ENCODE data around the gene EPAS1. TPM values are rescaled to one million over a fixed set of nuclear protein-coding genes. Genes with fewer than 3 reads are reported as not detected.

Gene EPAS1
- total and polyA plus RNA-seq, 8 donors = 35.6 to 165 (median 76.0) TPM

DNA sequence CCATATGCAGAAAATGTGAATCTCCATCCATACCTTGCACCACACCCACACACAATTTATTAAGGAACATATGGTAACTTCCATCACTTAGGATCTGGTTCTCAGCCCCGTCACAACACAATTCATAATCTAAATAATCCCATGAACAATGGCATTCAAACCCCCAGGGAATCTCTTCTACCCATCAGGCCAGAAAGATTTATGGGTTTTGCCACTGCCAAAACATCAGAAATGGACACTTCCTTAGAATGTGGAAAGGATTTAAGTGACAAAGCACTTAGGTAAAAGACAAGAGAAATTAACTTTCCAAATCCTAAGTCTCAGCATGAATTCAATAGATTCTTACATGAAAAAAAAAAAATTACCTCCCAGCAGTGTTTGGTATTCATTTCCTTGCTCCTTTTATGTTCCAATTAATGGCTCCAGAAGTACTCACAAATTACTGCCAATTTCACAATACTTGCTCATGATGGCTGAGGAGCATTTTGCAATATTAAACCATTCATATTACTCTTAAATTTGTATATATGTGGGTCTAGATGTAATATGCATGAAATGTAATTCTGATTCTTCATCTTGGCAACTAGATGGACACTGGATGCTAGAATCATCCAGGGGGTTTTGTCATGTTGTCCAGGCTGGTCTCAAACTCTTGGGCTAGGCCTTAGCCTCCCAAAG, 125.6 kb downstream of the EPAS1 start:
- intact Hi-C loops (cut with DNase I) = no loop called here
- Histone ChIP-seq H3K36me3 (no peaks in the 10 kb centered on the region), H3K4me3 (no peak overlapping the region), H3K4me1 (no peaks in the 10 kb centered on the region), H3K27me3 (no peaks in the 10 kb centered on the region), H3K9me3 (no peaks in the 10 kb centered on the region), H3K27ac (no peak overlapping the region)
- ATAC-seq (no peak), DNase-seq (no peak), FAIRE-seq (no peak)
- 91 to 92% methylated on average over 1 of the region's 1 CpG for WGBS, 2 donors
- TF ChIP-seq, protein P1, sequence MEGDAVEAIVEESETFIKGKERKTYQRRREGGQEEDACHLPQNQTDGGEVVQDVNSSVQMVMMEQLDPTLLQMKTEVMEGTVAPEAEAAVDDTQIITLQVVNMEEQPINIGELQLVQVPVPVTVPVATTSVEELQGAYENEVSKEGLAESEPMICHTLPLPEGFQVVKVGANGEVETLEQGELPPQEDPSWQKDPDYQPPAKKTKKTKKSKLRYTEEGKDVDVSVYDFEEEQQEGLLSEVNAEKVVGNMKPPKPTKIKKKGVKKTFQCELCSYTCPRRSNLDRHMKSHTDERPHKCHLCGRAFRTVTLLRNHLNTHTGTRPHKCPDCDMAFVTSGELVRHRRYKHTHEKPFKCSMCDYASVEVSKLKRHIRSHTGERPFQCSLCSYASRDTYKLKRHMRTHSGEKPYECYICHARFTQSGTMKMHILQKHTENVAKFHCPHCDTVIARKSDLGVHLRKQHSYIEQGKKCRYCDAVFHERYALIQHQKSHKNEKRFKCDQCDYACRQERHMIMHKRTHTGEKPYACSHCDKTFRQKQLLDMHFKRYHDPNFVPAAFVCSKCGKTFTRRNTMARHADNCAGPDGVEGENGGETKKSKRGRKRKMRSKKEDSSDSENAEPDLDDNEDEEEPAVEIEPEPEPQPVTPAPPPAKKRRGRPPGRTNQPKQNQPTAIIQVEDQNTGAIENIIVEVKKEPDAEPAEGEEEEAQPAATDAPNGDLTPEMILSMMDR (IDR thresholded peaks at IDR 0.05) = no peak

- DNase-seq = no peak
- no peak for ATAC-seq
- FAIRE-seq = no peak
- Histone ChIP-seq H3K36me3 (no peaks in the 10 kb centered on the region), H3K4me3 (no peak overlapping the region), H3K9me3 (no peaks in the 10 kb centered on the region), H3K27me3 (no peaks in the 10 kb centered on the region), H3K4me1 (no peaks in the 10 kb centered on the region), H3K27ac (no peak overlapping the region)
- intact Hi-C loops (cut with DNase I) = no loop called here
- 84% methylated on average over 5 of the region's 5 CpGs for WGBS, 2 donors
- TF ChIP-seq, protein P1 (IDR thresholded peaks at IDR 0.05) = no peak
These were observed 127.7 kb downstream of the EPAS1 start for GRCh38 chr2:46424937-46425336.

- no peak for FAIRE-seq
- TF ChIP-seq, protein P1 (IDR thresholded peaks at IDR 0.05) = no peak
- 95 to 97% methylated on average over 22 of the region's 22 CpGs for WGBS, 2 donors
These were observed 131.8 kb downstream of the EPAS1 start for GRCh38 chr2:46428911-46429436.

GRCh38 chr2:46430413-46430812, 133.2 kb downstream of the EPAS1 start:
- Histone ChIP-seq H3K27ac (no peak overlapping the region), H3K4me3 (no peak overlapping the region), H3K36me3 (no peaks in the 10 kb centered on the region), H3K4me1 (no peaks in the 10 kb centered on the region), H3K27me3 (no peaks in the 10 kb centered on the region), H3K9me3 (no peaks in the 10 kb centered on the region)
- no peak for FAIRE-seq
- no peak for ATAC-seq
- WGBS, 2 donors = 78 to 94% methylated on average over 1 of the region's 1 CpG
- no peak for DNase-seq
- TF ChIP-seq, protein P1 (IDR thresholded peaks at IDR 0.05) = no peak
- intact Hi-C loops (cut with DNase I) = no loop called here

More at GRCh38 chr2:46428911-46429436, 131.8 kb downstream of the EPAS1 start:
- Histone ChIP-seq H3K9me3 (no peaks in the 10 kb centered on the region), H3K4me3 (no peak overlapping the region), H3K4me1 (no peaks in the 10 kb centered on the region), H3K36me3 (no peaks in the 10 kb centered on the region), H3K27ac (no peak overlapping the region), H3K27me3 (no peaks in the 10 kb centered on the region)
- ATAC-seq = no peak
- intact Hi-C loops (cut with DNase I) = no loop called here
- DNase-seq = no peak

DNA sequence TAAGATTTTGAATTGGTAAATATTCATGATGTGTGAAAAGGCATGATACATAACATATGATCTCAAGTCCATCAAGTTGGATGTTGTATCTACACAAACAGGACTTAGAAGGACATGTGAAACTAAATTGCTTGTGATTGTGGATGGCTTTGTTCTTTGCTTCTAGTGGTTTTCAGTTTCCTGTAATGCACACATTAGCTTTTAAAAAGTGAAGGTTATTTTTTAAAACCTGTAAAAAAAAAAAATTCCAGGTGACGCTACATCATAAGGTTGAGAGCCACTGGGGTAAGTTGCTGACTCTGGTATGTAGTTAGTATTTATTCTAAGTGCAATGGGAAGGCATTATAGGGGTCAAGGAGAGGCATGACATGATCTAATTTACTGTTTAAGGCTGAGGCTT, 133.8 kb downstream of the EPAS1 start:
- intact Hi-C loops (cut with DNase I) = no loop called here
- H3K4me1 ChIP-seq = no peaks in the 10 kb centered on the region
- no peaks in the 10 kb centered on the region for H3K36me3 ChIP-seq
- H3K9me3 ChIP-seq = no peaks in the 10 kb centered on the region
- no peak overlapping the region for H3K4me3 ChIP-seq
- ATAC-seq (no peak), DNase-seq (no peak), FAIRE-seq (no peak)
- no peak overlapping the region for H3K27ac ChIP-seq
- H3K27me3 ChIP-seq = no peaks in the 10 kb centered on the region
- 85 to 87% methylated on average over 1 of the region's 1 CpG for WGBS, 2 donors
- TF ChIP-seq, protein P1 (IDR thresholded peaks at IDR 0.05) = no peak
